ENCODE data around the gene WAPL.
A peak's percentile ranks its signal among the peaks of the same experiment; 100 is the strongest.
"Not testable (repeated sequence)": the region's sequence is repeated elsewhere in the genome, so short reads cannot be mapped to it uniquely, and the experiment has no call there.

The WAPL gene

DNA sequence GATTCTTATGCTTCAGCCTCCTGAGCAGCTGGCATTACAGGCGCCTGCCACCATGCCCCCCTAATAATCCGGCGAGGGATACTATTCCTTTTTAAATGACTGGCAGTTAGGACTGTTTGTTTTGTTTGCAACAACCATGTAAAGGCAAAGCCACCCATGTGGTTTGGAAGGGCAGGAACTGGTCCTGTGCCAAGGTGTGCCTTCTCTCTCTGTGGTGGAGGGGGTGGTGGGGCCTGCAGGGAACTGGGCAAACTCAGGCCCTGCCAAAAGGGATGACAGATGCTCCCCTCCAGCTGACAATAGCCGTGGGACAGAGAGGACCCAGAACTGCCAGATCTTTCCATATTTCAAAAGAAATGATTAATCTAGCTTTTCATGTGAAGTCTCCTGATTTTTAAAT is 23.5 kb upstream of the WAPL start:
- Histone ChIP-seq H3K9me3 (ENCODE audit: control insufficient read depth, low read length) (no peaks in the 10 kb centered on the region), H3K4me2 (ENCODE audit: low read length) (no peak overlapping the region), H3K9ac (no peak overlapping the region), H3K4me3 (ENCODE audit: low read depth, low read length) (no peak overlapping the region), H3K27me3 (ENCODE audit: control insufficient read depth, insufficient read depth, low read length) (no peaks in the 10 kb centered on the region), H3K79me2 (no peaks in the 10 kb centered on the region), H3K36me3 (ENCODE audit: control insufficient read depth, insufficient read depth, low read length) (no peaks in the 10 kb centered on the region), H3K4me1 (no peaks in the 10 kb centered on the region), H3K27ac (no peak overlapping the region), H2AFZ (peak overlapping the region; percentile 36)
- TF ChIP-seq, protein P1, sequence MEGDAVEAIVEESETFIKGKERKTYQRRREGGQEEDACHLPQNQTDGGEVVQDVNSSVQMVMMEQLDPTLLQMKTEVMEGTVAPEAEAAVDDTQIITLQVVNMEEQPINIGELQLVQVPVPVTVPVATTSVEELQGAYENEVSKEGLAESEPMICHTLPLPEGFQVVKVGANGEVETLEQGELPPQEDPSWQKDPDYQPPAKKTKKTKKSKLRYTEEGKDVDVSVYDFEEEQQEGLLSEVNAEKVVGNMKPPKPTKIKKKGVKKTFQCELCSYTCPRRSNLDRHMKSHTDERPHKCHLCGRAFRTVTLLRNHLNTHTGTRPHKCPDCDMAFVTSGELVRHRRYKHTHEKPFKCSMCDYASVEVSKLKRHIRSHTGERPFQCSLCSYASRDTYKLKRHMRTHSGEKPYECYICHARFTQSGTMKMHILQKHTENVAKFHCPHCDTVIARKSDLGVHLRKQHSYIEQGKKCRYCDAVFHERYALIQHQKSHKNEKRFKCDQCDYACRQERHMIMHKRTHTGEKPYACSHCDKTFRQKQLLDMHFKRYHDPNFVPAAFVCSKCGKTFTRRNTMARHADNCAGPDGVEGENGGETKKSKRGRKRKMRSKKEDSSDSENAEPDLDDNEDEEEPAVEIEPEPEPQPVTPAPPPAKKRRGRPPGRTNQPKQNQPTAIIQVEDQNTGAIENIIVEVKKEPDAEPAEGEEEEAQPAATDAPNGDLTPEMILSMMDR (IDR thresholded peaks at IDR 0.05) = no peak

DNA sequence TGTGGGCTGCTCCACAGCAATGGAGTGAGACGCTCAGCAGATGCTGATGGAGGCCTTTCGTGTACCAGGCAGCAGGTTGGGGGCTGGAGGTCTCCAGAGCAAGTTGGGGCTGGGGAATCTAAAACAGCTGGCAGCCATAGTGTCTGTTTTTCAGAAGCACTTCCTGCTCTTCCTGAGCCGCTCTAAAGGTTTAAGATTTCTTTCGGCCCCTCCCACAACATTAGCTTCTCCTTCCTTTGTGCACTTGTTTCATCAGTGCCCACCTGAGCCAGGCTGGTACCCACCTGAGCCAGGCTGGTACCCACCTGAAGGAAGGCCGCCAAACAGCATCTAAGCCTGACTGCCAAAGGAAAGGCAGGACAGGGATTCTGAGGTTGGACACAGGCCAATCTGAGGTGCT is 18.4 kb upstream of the WAPL start:
- H3K9ac ChIP-seq = no peak overlapping the region
- H3K4me2 ChIP-seq (ENCODE audit: low read length) = no peak overlapping the region
- no peaks in the 10 kb centered on the region for H3K27me3 ChIP-seq (ENCODE audit: control insufficient read depth, insufficient read depth, low read length)
- no peaks in the 10 kb centered on the region for H3K36me3 ChIP-seq (ENCODE audit: control insufficient read depth, insufficient read depth, low read length)
- H3K4me1 ChIP-seq = peaks cover 3% of the 10 kb centered on the region
- H3K27ac ChIP-seq = no peak overlapping the region
- no peaks in the 10 kb centered on the region for H3K79me2 ChIP-seq
- TF ChIP-seq, protein P1 (IDR thresholded peaks at IDR 0.05) = no peak
- H3K9me3 ChIP-seq (ENCODE audit: control insufficient read depth, low read length) = no peaks in the 10 kb centered on the region
- H2AFZ ChIP-seq = peak overlapping the region; percentile 34
- no peak overlapping the region for H3K4me3 ChIP-seq (ENCODE audit: low read depth, low read length)

DNA sequence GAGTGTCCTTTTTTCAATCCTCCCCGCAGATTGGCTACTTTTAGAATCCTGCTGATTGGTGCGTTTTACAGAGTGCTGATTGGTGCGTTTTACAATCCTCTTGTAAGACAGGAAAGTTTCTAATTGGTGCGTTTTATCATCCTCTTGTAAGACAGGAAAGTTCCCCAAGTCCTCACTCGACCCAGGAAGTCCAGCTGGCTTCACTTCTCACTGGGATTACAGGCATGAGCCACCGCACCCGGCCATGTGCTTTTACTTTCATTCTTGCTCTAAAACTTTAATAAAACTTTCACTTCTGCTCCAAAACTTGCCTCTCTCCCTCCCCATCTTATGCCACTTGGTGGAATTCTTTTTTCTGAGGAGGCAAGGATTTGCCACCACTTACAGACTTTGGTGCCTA is 17.0 kb upstream of the WAPL start:
- Histone ChIP-seq H2AFZ (no peak overlapping the region), H3K27ac (no peak overlapping the region), H3K27me3 (ENCODE audit: control insufficient read depth, insufficient read depth, low read length) (no peaks in the 10 kb centered on the region), H3K4me1 (peaks cover 15% of the 10 kb centered on the region), H3K36me3 (ENCODE audit: control insufficient read depth, insufficient read depth, low read length) (no peaks in the 10 kb centered on the region), H3K79me2 (no peaks in the 10 kb centered on the region), H3K9ac (no peak overlapping the region), H3K4me2 (ENCODE audit: low read length) (no peak overlapping the region), H3K9me3 (ENCODE audit: control insufficient read depth, low read length) (no peaks in the 10 kb centered on the region), H3K4me3 (ENCODE audit: low read depth, low read length) (no peak overlapping the region)
- TF ChIP-seq, protein P1 (IDR thresholded peaks at IDR 0.05) = no peak

DNA sequence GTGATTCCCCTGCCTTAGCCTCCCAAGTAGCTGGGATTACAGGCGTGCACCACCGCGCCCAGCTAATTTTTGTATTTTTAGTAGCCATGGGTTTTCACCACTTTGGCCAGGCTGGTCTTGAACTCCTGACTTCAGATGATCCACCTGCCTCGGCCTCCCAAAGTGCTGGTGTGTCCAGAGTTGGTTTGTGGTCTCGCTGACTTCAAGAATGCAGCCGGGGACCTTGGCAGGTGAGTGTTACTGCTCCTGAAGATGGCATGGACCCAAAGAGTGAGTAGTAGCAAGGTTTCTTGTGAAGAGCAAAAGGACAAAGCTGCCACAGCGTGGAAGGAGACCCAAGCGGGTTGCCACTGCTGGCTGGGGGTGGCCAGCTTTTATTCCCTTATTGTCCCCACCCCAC is 16.4 kb upstream of the WAPL start:
- H3K27ac ChIP-seq; H3K4me2 ChIP-seq (ENCODE audit: low read length); H3K9me3 ChIP-seq (ENCODE audit: control insufficient read depth, low read length); H3K27me3 ChIP-seq (ENCODE audit: control insufficient read depth, insufficient read depth, low read length); H3K36me3 ChIP-seq (ENCODE audit: control insufficient read depth, insufficient read depth, low read length); H2AFZ ChIP-seq; H3K9ac ChIP-seq; H3K4me3 ChIP-seq (ENCODE audit: low read depth, low read length); H3K79me2 ChIP-seq: not testable (repeated sequence)
- peaks cover 15% of the 10 kb centered on the region for H3K4me1 ChIP-seq

DNA sequence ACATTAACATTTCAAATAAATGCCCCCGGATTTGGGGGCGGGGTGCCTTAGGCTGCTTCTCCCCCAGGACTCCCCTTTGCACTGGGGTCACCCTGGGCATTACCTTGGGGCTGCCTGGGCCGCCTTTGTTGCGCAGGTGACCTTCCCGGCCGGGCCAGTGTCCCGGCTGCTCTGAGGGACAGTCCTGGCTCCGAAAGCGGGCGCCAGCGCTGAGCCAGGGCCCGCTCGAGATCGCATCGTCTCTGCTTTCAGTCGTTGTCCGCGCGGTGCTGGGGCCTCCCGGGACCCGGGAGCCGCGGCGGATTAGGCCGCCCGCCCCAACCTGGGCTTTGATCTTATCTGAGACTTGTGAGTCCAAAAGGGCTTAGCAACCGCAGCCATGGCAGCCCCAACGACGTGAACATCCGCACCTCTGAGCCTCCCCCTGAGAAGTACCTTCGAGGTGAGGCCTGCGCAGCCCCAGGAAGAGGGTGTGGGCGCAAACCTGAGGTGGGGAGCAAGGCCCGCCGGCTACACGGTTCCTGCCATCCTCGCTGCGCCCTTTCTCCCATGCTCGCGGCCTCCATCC is 14.8 kb upstream of the WAPL start:
- H3K27me3 ChIP-seq (ENCODE audit: control insufficient read depth, insufficient read depth, low read length) = no peaks in the 10 kb centered on the region
- TF ChIP-seq, protein P1 (IDR thresholded peaks at IDR 0.05) = no peak
- no peak overlapping the region for H3K27ac ChIP-seq

More for the DNA sequence above, 14.8 kb upstream of the WAPL start:
- Histone ChIP-seq H3K4me1 (peaks cover 15% of the 10 kb centered on the region), H3K9ac (no peak overlapping the region), H3K9me3 (ENCODE audit: control insufficient read depth, low read length) (no peaks in the 10 kb centered on the region), H3K36me3 (ENCODE audit: control insufficient read depth, insufficient read depth, low read length) (no peaks in the 10 kb centered on the region), H2AFZ (peak overlapping the region; percentile 56), H3K79me2 (no peaks in the 10 kb centered on the region), H3K4me2 (ENCODE audit: low read length) (no peak overlapping the region), H3K4me3 (ENCODE audit: low read depth, low read length) (no peak overlapping the region)

Data from parathyroid adenoma (tissue), 2 donors.